ENCODE results near the gene SSH3. TPM values are rescaled to one million over a fixed set of nuclear protein-coding genes. Genes with fewer than 3 reads are reported as not detected.

Gene SSH3
- total and polyA plus RNA-seq, 4 experiments from 2014 or later, result 0.79 to 26.3 (median 14.5) TPM

DNA sequence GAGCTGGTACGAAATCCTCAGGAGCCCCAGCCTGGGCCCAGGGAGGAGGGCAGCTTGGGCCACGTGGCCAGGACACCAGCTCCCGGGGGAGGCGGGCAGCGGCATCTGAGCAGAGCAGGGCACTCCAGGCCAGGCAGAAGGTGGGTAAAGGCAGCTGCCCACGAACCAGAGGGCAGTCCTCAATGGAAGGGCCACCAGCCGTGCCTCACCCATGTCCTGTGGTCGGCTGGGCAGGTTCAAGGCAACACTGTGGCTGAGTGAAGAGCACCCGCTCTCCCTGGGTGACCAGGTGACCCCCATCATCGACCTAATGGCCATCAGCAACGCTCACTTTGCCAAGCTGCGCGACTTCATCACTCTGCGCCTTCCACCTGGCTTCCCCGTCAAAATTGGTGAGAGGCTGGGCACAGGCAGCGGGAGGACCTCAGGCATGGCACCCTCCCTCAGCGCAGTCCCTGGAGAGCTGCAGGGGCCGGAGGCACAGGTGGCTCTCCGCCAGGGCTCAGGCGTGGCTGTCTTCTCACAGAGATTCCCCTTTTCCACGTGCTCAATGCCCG is 2.5 kb upstream of the SSH3 start:
- H3K9me3 Mint-ChIP-seq, result peaks cover 0 to 14% (median 10%) of the 10 kb centered on the region in 8 donors
- H3K27ac Mint-ChIP-seq, result peak overlapping the region in 1 of 7 donors; percentile 15
- Histone ChIP-seq H3K27me3 (ENCODE audit: insufficient read depth, low read length) (no peaks in the 10 kb centered on the region), H3K27ac (ENCODE audit: low read depth, low read length) (no peak overlapping the region), H3K4me3 (ENCODE audit: low read length in 2 of 2) (no peak overlapping the region), H3K4me1 (ENCODE audit: insufficient read depth, low read length) (peaks cover 24% of the 10 kb centered on the region), H3K9me3 (ENCODE audit: control insufficient read depth in 1 of 2, low read length in 2 of 2) (no peaks in the 10 kb centered on the region), H3K36me3 (ENCODE audit: insufficient read depth, low read length) (peaks cover 34% of the 10 kb centered on the region)
- H3K4me3 Mint-ChIP-seq, result no peak overlapping the region
- no peak for DNase-seq
- ChIA-PET POLR2A (ENCODE audit: partially characterized antibody) (interaction anchor here (0.9 to 14.6 kb wide), 6 partner anchors 10 to 33 kb away, joined by 4 to 196 read pairs (median 34); partner anchors contain the start of gene ANKRD13D), CTCF (ENCODE audit: partially characterized antibody) (interaction anchor here (0.9 to 1.7 kb wide), 3 partner anchors 14 to 39 kb away, joined by 3 to 5 read pairs (median 3); no protein-coding TSS in a partner anchor)
- no peaks in the 10 kb centered on the region for H3K27me3 Mint-ChIP-seq
- H3K36me3 Mint-ChIP-seq, result peaks cover 19 to 38% of the 10 kb centered on the region in 2 donors
- H3K4me1 Mint-ChIP-seq, result peaks cover 15 to 45% (median 22%) of the 10 kb centered on the region in 4 donors
- intact Hi-C loops (cut with micrococcal nuclease), result no loop called here

DNA sequence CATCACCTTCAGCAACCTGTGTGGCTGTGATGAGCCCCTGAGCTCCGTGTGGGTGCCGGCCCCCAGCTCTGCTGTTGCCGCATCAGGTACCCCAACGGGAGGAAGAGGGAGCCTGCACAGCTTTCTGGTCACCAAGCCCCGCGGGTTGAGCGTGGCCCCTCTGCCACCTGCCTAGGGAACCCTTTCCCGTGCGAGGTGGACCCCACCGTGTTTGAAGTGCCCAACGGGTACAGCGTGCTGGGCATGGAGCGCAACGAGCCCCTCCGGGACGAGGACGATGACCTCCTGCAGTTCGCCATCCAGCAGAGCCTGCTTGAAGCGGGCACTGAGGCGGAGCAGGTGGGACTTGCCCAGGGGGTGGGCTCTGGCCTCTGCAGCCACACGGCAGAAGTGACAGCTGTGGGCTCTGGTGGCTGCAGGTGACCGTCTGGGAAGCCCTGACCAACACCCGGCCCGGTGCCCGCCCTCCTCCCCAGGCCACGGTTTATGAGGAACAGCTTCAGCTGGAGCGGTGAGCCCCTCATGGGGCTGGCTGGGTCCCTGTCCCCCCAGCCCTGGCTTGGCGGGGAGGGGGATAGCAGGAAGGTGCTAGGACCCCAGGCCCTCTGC is 1.9 kb upstream of the SSH3 start:
- Histone ChIP-seq H3K4me1 (ENCODE audit: insufficient read depth, low read length) (peaks cover 24% of the 10 kb centered on the region), H3K9me3 (ENCODE audit: control insufficient read depth in 1 of 2, low read length in 2 of 2) (no peaks in the 10 kb centered on the region), H3K27ac (ENCODE audit: low read depth, low read length) (no peak overlapping the region), H3K36me3 (ENCODE audit: insufficient read depth, low read length) (peaks cover 34% of the 10 kb centered on the region), H3K27me3 (ENCODE audit: insufficient read depth, low read length) (no peaks in the 10 kb centered on the region), H3K4me3 (ENCODE audit: low read length in 2 of 2) (no peak overlapping the region)
- POLR2A ChIA-PET (ENCODE audit: partially characterized antibody), result interaction anchor here (1.7 to 14.6 kb wide), 7 partner anchors 11 to 38 kb away, joined by 4 to 196 read pairs (median 47); partner anchors contain the start of genes ANKRD13D and GRK2
- Mint-ChIP-seq H3K9me3 (peaks cover 0 to 8% (median 4%) of the 10 kb centered on the region in 8 donors), H3K36me3 (peaks cover 13 to 32% of the 10 kb centered on the region in 2 donors), H3K27ac (no peak overlapping the region), H3K4me3 (no peak overlapping the region), H3K27me3 (no peaks in the 10 kb centered on the region), H3K4me1 (peaks cover 13 to 40% (median 18%) of the 10 kb centered on the region in 4 donors)
- no peak for DNase-seq
- CTCF ChIA-PET (ENCODE audit: partially characterized antibody), result interaction anchor here (0.9 to 1.2 kb wide), 2 partner anchors 14 to 33 kb away, joined by 3 read pairs; no protein-coding TSS in a partner anchor
- intact Hi-C loops (cut with micrococcal nuclease), result no loop called here

DNA sequence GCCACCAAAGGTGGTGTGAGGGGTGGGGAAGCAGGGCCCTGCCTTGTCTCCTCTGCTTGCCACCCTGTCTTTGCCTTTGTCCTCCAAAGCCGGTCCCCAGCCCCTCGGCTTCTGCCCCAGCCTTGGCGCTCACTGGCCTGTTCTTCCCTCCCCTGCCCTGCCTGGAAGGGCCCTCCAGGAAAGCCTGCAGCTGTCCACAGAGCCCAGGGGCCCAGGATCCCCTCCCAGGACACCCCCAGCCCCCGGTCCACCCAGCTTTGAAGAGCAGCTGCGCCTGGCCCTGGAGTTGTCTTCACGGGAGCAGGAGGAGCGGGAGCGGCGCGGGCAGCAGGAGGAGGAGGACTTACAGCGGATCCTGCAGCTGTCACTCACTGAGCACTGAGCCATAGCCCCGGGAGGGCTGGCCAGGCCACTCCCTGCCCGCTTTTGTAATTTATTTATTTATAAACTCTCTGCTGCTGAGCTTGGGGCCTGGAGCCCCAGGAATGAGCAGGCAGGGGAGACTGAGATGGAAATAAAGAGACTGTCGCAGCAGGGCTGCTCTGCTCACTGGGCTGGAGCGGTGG is 1.3 kb upstream of the SSH3 start:
- Histone ChIP-seq H3K36me3 (ENCODE audit: insufficient read depth, low read length) (peaks cover 34% of the 10 kb centered on the region), H3K4me1 (ENCODE audit: insufficient read depth, low read length) (peaks cover 24% of the 10 kb centered on the region), H3K27me3 (ENCODE audit: insufficient read depth, low read length) (no peaks in the 10 kb centered on the region), H3K4me3 (ENCODE audit: low read length in 2 of 2) (no peak overlapping the region), H3K27ac (ENCODE audit: low read depth, low read length) (peak overlapping the region; percentile 68), H3K9me3 (ENCODE audit: control insufficient read depth in 1 of 2, low read length in 2 of 2) (no peaks in the 10 kb centered on the region)
- H3K4me3 Mint-ChIP-seq, result peak overlapping the region in 6 of 8 donors; percentile 40 to 74 (median 61)
- ChIA-PET POLR2A (ENCODE audit: partially characterized antibody) (interaction anchor here (0.6 to 14.6 kb wide), 13 partner anchors 12 to 685 kb away, joined by 3 to 196 read pairs (median 20); partner anchors contain the start of genes ANKRD13D, GRK2, POLD4 and PPP1CA), CTCF (ENCODE audit: partially characterized antibody) (interaction anchor here (1.1 to 3.6 kb wide), 2 partner anchors 24 to 49 kb away, joined by 5 to 9 read pairs; no protein-coding TSS in a partner anchor)
- H3K27me3 Mint-ChIP-seq, result no peaks in the 10 kb centered on the region
- peaks cover 9 to 35% (median 17%) of the 10 kb centered on the region in 4 donors for H3K4me1 Mint-ChIP-seq
- H3K9me3 Mint-ChIP-seq, result peaks cover 0 to 2% (median under 1%) of the 10 kb centered on the region in 8 donors
- H3K36me3 Mint-ChIP-seq, result peaks cover 7 to 27% of the 10 kb centered on the region in 2 donors
- intact Hi-C loops (cut with micrococcal nuclease), result loop anchor here (2.0 kb wide), 2 partner anchors 13 to 15 kb away; partner anchors contain the start of gene ANKRD13D
- no peak for DNase-seq
- H3K27ac Mint-ChIP-seq, result peak overlapping the region in 5 of 7 donors; percentile 30 to 72 (median 64)

DNA sequence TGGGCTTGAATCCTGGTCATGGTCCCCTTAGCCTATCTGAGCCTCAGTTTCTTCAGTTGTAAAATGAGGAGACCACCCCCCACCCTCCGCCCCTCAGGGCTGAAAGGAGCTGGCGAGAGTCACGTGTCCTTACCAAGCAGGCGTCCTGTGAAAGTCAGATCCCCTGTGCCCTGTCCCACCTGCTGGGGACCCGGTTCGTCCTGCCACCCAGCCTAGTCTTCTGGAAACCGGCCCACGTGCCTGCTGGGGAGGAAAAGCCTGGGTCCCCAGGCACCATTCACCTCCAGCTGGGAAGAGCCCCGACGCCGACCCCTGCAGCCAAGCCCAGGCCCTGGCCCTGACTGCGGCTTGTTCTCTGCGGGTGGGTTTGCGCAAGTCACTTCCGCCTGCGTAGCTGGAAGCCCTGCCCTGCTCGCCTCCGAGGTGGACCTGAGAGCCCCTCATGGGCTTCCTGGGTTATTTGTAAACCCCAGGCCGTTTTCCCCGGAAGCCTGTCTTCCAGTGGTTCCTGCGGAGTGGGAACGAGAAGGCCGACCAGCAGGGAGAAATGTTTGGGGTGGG is 679 bp upstream of the SSH3 start:
- no peak for DNase-seq
- Histone ChIP-seq H3K9me3 (ENCODE audit: control insufficient read depth in 1 of 2, low read length in 2 of 2) (no peaks in the 10 kb centered on the region), H3K27me3 (ENCODE audit: insufficient read depth, low read length) (no peaks in the 10 kb centered on the region), H3K27ac (ENCODE audit: low read depth, low read length) (peak overlapping the region; percentile 68), H3K4me1 (ENCODE audit: insufficient read depth, low read length) (peaks cover 24% of the 10 kb centered on the region), H3K36me3 (ENCODE audit: insufficient read depth, low read length) (peaks cover 34% of the 10 kb centered on the region), H3K4me3 (ENCODE audit: low read length in 2 of 2) (peak overlapping the region in 1 of 2 donors; percentile 66)
- Mint-ChIP-seq H3K27ac (peak overlapping the region in 6 of 7 donors; percentile 47 to 72 (median 64)), H3K27me3 (no peaks in the 10 kb centered on the region), H3K9me3 (peaks cover 0 to 1% (median 0%) of the 10 kb centered on the region in 8 donors), H3K4me3 (peak overlapping the region in 7 of 8 donors; percentile 40 to 74 (median 62)), H3K4me1 (peaks cover 9 to 33% (median 17%) of the 10 kb centered on the region in 4 donors), H3K36me3 (peaks cover 6 to 24% of the 10 kb centered on the region in 2 donors)
- intact Hi-C loops (cut with micrococcal nuclease), result loop anchor here (2.0 kb wide), 2 partner anchors 14 kb away; partner anchors contain the start of gene ANKRD13D
- POLR2A ChIA-PET (ENCODE audit: partially characterized antibody), result interaction anchor here (0.6 to 14.6 kb wide), 18 partner anchors 9 to 686 kb away, joined by 3 to 196 read pairs (median 4); partner anchors contain the start of genes ANKRD13D, GRK2, POLD4 and PPP1CA
- CTCF ChIA-PET (ENCODE audit: partially characterized antibody), result interaction anchor here (0.7 to 3.6 kb wide), 10 partner anchors 9 to 49 kb away, joined by 3 to 9 read pairs (median 5); partner anchors contain the start of gene ANKRD13D

DNA sequence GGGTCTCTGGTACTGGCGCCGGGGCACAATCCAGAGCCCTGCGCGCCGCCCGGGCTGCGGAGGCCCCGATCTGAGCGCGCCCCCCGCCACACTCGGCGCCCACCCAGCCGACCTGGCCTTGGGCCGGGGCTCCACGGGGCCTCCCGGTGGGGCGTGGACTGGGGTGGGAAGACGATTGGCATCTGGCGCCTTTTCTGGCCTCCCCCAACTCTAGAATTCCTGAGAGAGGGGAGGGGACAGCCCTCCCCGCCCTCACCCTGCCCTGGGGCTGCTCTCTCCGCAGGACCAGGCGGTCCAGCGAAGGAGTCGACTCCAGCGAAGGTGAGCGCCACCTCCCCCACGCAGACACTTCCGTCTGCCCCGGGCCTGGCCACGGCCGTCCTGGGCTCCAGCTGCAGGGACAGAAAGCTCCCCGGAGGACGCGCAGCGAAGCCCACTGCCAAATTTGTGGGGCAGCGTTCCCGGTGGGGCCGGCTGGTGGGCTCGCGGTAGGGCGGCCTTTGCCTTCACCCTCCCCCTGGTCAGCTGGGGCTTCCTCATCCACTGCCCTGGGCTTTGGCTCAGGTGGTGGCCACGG is 593 bp downstream of the SSH3 start:
- no peaks in the 10 kb centered on the region for H3K9me3 ChIP-seq (ENCODE audit: control insufficient read depth in 1 of 2, low read length in 2 of 2)
- Mint-ChIP-seq H3K9me3 (no peaks in the 10 kb centered on the region), H3K36me3 (peaks cover 0 to 13% of the 10 kb centered on the region in 2 donors), H3K4me1 (peaks cover 3 to 26% (median 9%) of the 10 kb centered on the region in 4 donors), H3K4me3 (peak overlapping the region; percentile 48 to 80 (median 68)), H3K27ac (no peak overlapping the region), H3K27me3 (no peaks in the 10 kb centered on the region)
- ChIA-PET POLR2A (ENCODE audit: partially characterized antibody) (interaction anchor here (1.1 to 14.6 kb wide), 12 partner anchors 7 to 133 kb away, joined by 3 to 196 read pairs (median 22); partner anchors contain the start of genes ANKRD13D, GRK2 and POLD4), CTCF (ENCODE audit: partially characterized antibody) (interaction anchor here (0.6 to 3.6 kb wide), 12 partner anchors 10 to 47 kb away, joined by 3 to 9 read pairs (median 5); partner anchors contain the start of gene ANKRD13D)
- intact Hi-C loops (cut with micrococcal nuclease), result loop anchor here (2.0 kb wide), 2 partner anchors 13 to 15 kb away; partner anchors contain the start of gene ANKRD13D
- H3K4me3 ChIP-seq (ENCODE audit: low read length in 2 of 2), result peak overlapping the region in 1 of 2 donors; percentile 66
- H3K4me1 ChIP-seq (ENCODE audit: insufficient read depth, low read length), result peaks cover 18% of the 10 kb centered on the region
- DNase-seq, result peak in 2 of 5 donors; percentile 27 to 31
- no peaks in the 10 kb centered on the region for H3K27me3 ChIP-seq (ENCODE audit: insufficient read depth, low read length)
- H3K36me3 ChIP-seq (ENCODE audit: insufficient read depth, low read length), result peaks cover 22% of the 10 kb centered on the region
- H3K27ac ChIP-seq (ENCODE audit: low read depth, low read length), result peak overlapping the region; percentile 68

DNA sequence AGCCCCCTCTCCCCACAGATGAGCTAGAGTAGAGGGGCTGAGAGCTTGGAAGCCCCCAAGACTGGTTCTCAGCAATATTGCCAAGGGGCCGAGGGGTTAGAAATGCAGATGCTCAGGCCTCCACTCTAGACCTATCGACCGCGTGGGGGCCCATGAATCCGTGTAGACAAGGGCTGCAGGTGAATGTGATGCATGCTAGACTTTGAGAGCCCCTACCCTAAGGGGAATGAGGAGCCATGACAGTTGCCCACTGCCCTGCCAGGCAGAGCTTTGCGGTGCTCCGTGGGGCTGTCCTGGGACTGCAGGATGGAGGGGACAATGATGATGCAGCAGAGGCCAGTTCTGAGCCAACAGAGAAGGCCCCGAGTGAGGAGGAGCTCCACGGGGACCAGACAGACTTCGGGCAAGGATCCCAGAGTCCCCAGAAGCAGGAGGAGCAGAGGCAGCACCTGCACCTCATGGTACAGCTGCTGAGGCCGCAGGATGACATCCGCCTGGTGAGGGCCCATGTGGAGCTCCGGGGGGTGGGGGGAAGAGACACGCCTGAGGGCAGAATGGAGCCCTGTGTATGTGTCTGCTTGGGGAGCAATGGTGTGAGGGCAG is 1.3 kb downstream of the SSH3 start:
- H3K4me1 Mint-ChIP-seq, result peaks cover 3 to 26% (median 9%) of the 10 kb centered on the region in 4 donors
- ChIA-PET CTCF (ENCODE audit: partially characterized antibody) (interaction anchor here (0.6 to 3.6 kb wide), 7 partner anchors 9 to 48 kb away, joined by 3 to 9 read pairs (median 7); partner anchors contain the start of gene POLD4), POLR2A (ENCODE audit: partially characterized antibody) (interaction anchor here (1.3 to 14.6 kb wide), 10 partner anchors 9 to 132 kb away, joined by 3 to 196 read pairs (median 23); partner anchors contain the start of genes ANKRD13D, GRK2 and POLD4)
- peaks cover 0 to 13% of the 10 kb centered on the region in 2 donors for H3K36me3 Mint-ChIP-seq
- H3K4me3 Mint-ChIP-seq, result peak overlapping the region; percentile 15 to 80 (median 66)
- H3K27ac Mint-ChIP-seq, result peak overlapping the region in 6 of 7 donors; percentile 52 to 81 (median 76)
- Histone ChIP-seq H3K27ac (ENCODE audit: low read depth, low read length) (peak overlapping the region; percentile 68), H3K4me1 (ENCODE audit: insufficient read depth, low read length) (peaks cover 18% of the 10 kb centered on the region), H3K27me3 (ENCODE audit: insufficient read depth, low read length) (no peaks in the 10 kb centered on the region), H3K4me3 (ENCODE audit: low read length in 2 of 2) (peak overlapping the region in 1 of 2 donors; percentile 66), H3K36me3 (ENCODE audit: insufficient read depth, low read length) (peaks cover 15% of the 10 kb centered on the region), H3K9me3 (ENCODE audit: control insufficient read depth in 1 of 2, low read length in 2 of 2) (no peaks in the 10 kb centered on the region)
- intact Hi-C loops (cut with micrococcal nuclease), result no loop called here
- no peaks in the 10 kb centered on the region for H3K9me3 Mint-ChIP-seq
- DNase-seq, result no peak
- no peaks in the 10 kb centered on the region for H3K27me3 Mint-ChIP-seq
